ENCODE measurements around the gene ERBB4. TPM values are rescaled to one million over a fixed set of nuclear protein-coding genes. Genes with fewer than 3 reads are reported as not detected.
"Not testable (repeated sequence)": the region's sequence is repeated elsewhere in the genome, so short reads cannot be mapped to it uniquely, and the experiment has no call there.

ERBB4 gene
- total RNA-seq, 1 donor from 2014 or later: 2.6 TPM

DNA sequence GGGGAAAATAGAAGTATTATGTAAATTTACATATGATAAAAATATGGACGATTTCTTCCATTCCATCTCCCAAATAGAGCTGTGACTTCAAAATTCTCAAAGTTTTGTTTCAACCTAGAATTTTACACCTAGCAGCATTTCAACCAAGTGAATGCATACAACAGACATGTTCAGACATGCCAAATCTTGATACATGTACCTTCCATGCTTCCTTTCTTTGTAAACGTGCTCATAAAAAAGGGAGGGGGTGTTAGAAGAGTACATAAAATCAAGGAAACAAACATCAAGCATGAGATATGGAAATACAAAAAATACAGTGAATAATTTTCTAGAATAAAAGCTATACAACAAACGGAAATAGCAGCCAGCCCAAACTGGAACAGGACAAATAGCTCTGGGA is 974.2 kb downstream of the ERBB4 start:
- TF ChIP-seq, protein P1, sequence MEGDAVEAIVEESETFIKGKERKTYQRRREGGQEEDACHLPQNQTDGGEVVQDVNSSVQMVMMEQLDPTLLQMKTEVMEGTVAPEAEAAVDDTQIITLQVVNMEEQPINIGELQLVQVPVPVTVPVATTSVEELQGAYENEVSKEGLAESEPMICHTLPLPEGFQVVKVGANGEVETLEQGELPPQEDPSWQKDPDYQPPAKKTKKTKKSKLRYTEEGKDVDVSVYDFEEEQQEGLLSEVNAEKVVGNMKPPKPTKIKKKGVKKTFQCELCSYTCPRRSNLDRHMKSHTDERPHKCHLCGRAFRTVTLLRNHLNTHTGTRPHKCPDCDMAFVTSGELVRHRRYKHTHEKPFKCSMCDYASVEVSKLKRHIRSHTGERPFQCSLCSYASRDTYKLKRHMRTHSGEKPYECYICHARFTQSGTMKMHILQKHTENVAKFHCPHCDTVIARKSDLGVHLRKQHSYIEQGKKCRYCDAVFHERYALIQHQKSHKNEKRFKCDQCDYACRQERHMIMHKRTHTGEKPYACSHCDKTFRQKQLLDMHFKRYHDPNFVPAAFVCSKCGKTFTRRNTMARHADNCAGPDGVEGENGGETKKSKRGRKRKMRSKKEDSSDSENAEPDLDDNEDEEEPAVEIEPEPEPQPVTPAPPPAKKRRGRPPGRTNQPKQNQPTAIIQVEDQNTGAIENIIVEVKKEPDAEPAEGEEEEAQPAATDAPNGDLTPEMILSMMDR (IDR thresholded peaks at IDR 0.05; ENCODE audit: insufficient read depth, low read length, poor library complexity, severe bottlenecking): no peak
- DNase-seq (ENCODE audit: low read depth): no peak
- H3K36me3 ChIP-seq (ENCODE audit: control insufficient read depth, insufficient read depth, low read length): no peaks in the 10 kb centered on the region
- no peak overlapping the region for H3K4me3 ChIP-seq (ENCODE audit: low read depth, low read length)
- no peaks in the 10 kb centered on the region for H3K27me3 ChIP-seq (ENCODE audit: control insufficient read depth, insufficient read depth, low read length)

DNA sequence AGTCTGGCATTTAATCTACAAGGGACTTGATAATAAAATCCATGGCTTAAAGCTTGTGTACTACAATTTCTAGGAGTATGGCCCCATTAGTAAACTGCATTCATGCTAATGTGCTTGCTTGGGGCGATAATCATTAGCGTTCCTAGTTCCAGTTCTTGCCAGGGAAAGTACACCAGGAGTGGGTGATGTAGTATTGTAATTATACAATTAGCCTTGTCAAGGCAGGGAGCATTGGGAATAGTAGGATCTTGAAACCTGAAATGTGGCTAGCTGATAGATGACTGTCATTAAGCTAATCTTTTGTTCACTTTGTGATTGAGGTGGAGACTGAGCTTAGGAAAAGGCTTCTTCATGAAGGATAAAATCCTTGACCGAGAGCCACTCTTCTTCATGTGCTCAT is 993.0 kb downstream of the ERBB4 start:
- H3K27me3 ChIP-seq (ENCODE audit: control insufficient read depth, insufficient read depth, low read length): no peaks in the 10 kb centered on the region
- H3K36me3 ChIP-seq (ENCODE audit: control insufficient read depth, insufficient read depth, low read length): no peaks in the 10 kb centered on the region
- TF ChIP-seq, protein P1 (IDR thresholded peaks at IDR 0.05; ENCODE audit: insufficient read depth, low read length, poor library complexity, severe bottlenecking): no peak
- no peak overlapping the region for H3K4me3 ChIP-seq (ENCODE audit: low read depth, low read length)
- DNase-seq (ENCODE audit: low read depth): no peak

DNA sequence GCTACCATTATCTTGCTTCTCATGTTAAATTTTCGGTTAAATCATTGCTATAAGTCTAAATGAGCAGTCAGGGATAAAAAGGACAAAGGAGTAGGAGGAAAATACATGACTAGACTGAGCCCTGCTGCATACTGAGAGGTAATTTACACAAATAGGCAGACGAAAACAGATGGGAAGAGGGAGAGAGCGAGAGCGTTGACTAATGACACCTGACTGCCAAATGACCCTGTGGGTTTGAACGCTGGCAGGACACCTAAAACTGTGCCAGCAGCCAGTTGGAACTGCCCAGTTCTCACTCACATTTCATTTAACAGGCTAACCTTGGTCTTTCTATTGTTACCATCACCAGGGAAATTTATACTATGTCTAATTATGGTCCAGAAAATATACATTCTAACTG is 1004.0 kb downstream of the ERBB4 start:
- no peak for DNase-seq (ENCODE audit: low read depth)
- H3K27me3 ChIP-seq (ENCODE audit: control insufficient read depth, insufficient read depth, low read length): no peaks in the 10 kb centered on the region
- TF ChIP-seq, protein P1 (IDR thresholded peaks at IDR 0.05; ENCODE audit: insufficient read depth, low read length, poor library complexity, severe bottlenecking): no peak
- no peaks in the 10 kb centered on the region for H3K36me3 ChIP-seq (ENCODE audit: control insufficient read depth, insufficient read depth, low read length)
- H3K4me3 ChIP-seq (ENCODE audit: low read depth, low read length): no peak overlapping the region

DNA sequence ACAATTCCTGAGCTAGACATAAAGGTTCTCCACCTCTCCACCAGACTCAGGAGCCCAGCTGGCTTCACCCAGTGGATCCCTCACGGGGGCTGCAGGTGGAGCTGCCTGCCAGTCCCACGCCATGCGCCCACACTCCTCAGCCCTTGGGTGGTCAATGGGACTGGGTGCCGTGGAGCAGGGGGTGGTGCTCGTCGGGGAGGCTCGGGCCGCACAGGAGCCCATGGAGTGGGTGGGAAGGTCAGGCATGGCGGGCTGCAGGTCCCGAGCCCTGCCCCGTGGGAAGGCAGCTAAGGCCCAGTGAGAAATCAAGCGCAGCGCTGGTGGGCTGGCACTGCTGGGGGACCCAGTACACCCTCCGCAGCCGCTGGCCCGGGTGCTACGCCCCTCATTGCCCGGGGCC is 1014.4 kb downstream of the ERBB4 start:
- H3K4me3 ChIP-seq (ENCODE audit: low read depth, low read length); H3K27me3 ChIP-seq (ENCODE audit: control insufficient read depth, insufficient read depth, low read length); DNase-seq (ENCODE audit: low read depth); H3K36me3 ChIP-seq (ENCODE audit: control insufficient read depth, insufficient read depth, low read length): not testable (repeated sequence)

DNA sequence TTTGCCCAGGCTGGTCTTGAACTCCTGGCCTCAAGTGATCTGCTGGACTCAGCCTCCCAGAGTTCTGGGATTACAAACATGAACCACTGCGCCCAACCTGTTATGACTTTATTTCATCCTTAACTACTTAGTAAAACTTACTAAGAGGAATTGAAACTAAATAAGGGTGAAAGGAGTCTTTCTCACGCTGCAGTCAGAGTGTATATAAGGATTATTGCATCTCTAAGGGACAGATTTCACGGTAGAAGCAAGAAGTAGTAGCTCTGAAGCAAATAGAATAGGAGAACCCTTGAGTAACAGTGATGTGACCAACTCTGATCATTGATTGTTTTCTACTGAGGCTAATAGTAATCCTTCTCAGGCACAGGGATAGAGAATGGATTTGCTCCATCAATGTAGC is 1022.1 kb downstream of the ERBB4 start:
- no peaks in the 10 kb centered on the region for H3K27me3 ChIP-seq (ENCODE audit: control insufficient read depth, insufficient read depth, low read length)
- H3K4me3 ChIP-seq (ENCODE audit: low read depth, low read length): no peak overlapping the region
- no peaks in the 10 kb centered on the region for H3K36me3 ChIP-seq (ENCODE audit: control insufficient read depth, insufficient read depth, low read length)
- no peak for DNase-seq (ENCODE audit: low read depth)
- TF ChIP-seq, protein P1 (IDR thresholded peaks at IDR 0.05; ENCODE audit: insufficient read depth, low read length, poor library complexity, severe bottlenecking): no peak

DNA sequence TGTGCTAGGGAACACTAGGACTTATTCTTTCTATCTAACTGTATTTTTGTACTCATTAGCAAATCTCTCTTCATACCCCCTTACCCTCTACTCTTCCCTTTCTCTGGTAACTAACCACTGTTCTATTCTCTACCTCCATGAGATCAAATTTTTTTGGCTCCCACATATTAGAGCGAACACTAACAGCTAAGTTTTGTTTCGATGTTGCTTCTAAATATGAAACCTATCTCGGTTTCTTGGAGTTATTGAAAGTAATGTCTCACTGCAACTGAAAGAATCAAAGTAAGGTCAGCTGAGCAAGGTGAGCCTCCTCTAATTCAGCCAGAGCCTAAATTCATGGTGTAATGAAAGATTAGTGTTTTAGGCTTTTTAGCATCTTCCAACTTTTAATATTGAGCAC is 1024.6 kb downstream of the ERBB4 start:
- TF ChIP-seq, protein P1 (IDR thresholded peaks at IDR 0.05; ENCODE audit: insufficient read depth, low read length, poor library complexity, severe bottlenecking): no peak
- Histone ChIP-seq H3K36me3 (ENCODE audit: control insufficient read depth, insufficient read depth, low read length) (no peaks in the 10 kb centered on the region), H3K27me3 (ENCODE audit: control insufficient read depth, insufficient read depth, low read length) (no peaks in the 10 kb centered on the region), H3K4me3 (ENCODE audit: low read depth, low read length) (no peak overlapping the region)
- DNase-seq (ENCODE audit: low read depth): no peak

Measured in kidney epithelial cell (primary cell).